Stimulated activated CD4-positive, alpha-beta T cell treated with anti-CD3 and anti-CD28 coated beads, Interleukin-4, amount 100 ng/mL, for 48 hours (primary cell): ENCODE data around the gene SVBP.
"Not testable (repeated sequence)": the region's sequence is repeated elsewhere in the genome, so short reads cannot be mapped to it uniquely, and the experiment has no call there.

Experiments
- DNase-seq, 2 donors: peaks; one replicate each; pipeline ENCODE4 v3.0.0-alpha.2; 2020; ENCODE audit warnings: low read depth in 2 of 2

SVBP gene, protein sequence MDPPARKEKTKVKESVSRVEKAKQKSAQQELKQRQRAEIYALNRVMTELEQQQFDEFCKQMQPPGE

DNA sequence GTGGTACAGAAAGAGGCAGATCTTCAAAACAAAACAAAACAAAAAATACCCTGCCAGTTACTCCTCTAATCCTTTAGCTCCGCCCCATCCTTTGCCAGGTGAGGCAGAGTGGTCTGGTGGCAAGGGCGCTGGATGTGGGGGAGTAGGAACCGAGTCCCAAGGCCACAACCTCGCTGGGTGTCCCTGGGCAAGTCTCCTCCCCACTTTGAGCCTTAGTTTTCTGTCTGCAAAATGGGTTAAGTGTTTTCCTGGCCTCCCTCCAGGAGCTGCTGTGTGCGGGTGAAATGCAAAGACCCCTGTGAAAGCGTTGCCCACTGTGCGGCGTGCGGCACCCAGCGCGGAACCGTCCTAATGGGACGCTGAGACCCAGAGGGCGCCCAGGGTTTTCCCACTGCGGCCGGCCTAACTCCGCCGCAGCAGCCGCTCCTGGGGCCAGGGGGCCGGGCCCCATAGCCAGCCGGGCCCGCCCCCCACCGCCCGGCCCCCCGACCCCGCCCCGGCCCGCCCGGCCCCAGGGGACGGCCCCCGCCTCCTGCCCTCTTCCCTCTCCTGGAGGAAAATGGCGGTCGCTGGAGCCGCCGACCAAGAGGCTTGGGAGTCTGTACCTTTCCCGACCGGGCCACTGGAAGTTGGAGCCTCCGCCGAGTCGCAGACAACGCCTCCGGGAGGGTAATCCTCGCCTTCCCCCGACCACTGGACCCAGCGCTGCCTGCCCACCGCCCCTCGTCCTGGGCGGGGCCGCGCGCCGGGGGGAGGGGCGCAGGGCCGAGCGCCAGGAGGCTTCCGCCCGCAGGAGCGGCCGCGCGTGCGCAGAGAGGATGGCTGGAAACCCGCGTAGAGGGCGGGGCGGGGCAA is at the start of gene SVBP, which contains the start of gene ERMAP:
Gene SVBP, minus strand, starts transcription at position 813 of the 855 bp plus-strand sequence. CDS start 853 bp downstream, outside the sequence.
Gene ERMAP, plus strand, starts transcription at position 538 of the 855 bp plus-strand sequence. CDS start 13,327 bp downstream, outside the sequence.
- DNase-seq, result peak; percentile 91 to 96

GRCh38 chr1:42866549-42866948 is 49.4 kb upstream of the SVBP start:
- DNase-seq, result no peak

DNA sequence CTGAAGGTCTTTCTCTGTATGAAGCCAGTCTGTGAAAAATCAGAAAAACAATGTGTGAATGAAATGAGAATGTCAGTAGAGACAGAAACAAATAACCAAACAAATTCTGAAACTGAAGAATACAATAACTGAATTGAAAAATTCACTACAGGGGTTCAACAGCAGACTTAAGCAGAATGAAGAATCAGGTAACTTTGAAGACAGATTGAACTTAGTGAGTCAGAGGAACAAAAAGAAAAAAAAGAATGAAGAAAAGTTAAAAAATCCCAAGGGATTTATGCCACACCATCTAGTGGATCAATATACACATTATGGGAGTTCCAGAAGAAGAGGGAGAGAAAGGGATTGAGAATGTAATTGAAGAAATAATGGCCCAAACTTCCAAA is 43.8 kb upstream of the SVBP start:
- no peak for DNase-seq

GRCh38 chr1:42860339-42861013 is 43.3 kb upstream of the SVBP start:
- no peak for DNase-seq

GRCh38 chr1:42859366-42859765 is 42.2 kb upstream of the SVBP start:
- not testable (repeated sequence) for DNase-seq

GRCh38 chr1:42856554-42856953 is 39.4 kb upstream of the SVBP start:
- not testable (repeated sequence) for DNase-seq

GRCh38 chr1:42853116-42853884 is 36.1 kb upstream of the SVBP start:
- DNase-seq, result no peak

- no peak for DNase-seq
Observed at GRCh38 chr1:42852608-42852980, 35.4 kb upstream of the SVBP start.

DNA sequence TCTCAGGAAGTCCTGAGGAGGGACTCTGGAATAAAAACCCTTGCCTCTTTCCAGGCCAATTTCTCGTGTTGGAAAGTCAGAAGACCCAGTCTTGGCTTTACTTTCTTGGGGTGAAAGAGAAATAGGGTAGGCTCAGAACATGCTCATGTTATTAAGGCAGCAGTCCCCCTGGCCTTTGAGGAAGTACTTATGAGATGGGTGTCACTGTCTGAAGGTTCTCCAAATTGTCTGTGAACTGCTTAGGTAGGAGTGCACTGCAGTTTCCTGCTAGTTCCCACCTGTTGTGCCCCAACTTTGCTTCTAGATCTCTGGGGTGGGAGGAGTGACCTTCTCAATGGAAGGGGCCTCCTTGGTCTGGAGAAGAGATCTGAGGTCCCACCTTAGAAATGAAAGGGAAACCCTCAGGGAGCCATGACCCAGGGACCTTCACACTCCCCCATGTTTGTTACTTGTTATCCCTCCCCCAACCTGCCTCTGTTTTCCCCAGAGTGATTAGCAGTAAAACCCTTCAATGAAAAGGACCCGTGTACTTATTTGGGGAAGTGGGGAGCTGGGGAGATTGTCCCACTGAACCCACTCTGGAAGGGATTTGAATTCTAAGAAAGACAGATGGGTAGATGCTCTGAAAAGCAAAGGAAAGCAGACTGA is 34.9 kb upstream of the SVBP start:
- DNase-seq, result no peak

- no peak for DNase-seq
Observed at GRCh38 chr1:42851420-42851819, 34.2 kb upstream of the SVBP start.

- no peak for DNase-seq
Observed at GRCh38 chr1:42849944-42850343, 32.7 kb upstream of the SVBP start.

DNA sequence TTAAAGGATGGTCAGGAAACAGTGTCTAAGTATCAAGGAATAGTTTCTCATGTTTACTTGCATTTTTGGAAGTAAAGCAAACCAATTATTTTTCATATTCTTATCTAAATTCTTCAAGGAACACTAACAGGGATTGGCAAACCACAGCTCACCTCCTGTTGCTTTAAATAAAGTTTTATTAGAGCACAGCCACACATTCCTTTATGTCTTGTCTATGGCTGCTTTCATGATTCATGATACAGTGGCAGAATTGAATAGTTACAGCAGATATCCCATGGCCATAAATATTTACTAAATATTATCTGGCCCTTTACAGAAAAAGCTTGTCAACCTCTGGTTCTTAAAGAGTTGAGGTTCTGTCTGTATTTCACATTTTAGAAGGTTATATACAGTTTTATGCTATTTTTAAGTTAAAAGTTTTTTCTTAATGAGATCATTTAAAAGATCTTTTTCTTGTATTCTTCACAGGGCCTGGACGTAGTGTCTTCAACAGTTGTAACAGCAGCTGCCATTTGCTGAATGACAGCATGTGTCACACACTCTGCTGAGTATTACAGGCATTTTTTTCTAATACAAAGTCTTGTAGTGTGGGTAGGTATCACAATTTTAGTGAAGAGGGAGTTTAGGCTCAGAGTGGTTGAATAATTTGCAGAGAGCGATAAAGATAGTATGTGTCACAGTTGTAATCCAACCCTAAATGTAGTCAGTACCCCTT is 31.8 kb upstream of the SVBP start:
- DNase-seq, result no peak

DNA sequence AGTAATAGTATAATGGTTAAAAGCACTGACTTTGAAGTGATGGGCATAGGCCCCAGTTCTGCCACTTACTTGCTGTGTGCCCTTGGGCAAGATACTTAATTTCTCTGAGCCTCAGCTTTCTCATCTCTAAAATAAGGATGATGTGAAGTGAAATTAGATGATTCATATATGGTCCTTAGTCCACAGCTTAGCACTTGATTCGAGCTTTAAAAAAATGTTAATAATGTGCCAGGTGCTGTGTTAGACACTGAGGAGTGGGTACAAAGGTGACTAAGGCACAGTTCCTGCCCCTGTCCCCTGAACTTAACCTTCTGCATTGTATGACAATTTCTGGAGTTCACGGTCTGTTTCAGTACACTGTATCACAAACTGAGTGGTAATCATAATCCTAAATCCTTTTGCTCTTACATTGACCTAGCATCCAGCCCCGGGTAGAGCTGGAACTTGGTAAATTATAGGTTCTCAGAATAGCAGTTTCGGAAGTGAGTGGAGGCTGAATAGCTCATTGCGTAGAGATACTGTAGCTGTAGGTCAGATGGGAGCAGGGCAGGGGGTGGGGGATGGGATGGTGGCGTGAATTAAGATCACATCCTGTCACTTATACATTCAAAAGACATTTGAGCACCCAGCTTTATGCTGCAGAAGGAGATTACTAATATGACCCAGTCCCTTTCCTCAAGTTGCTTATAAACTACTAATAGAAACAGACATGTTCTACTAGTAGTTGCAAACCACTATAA is 30.7 kb upstream of the SVBP start:
- no peak for DNase-seq

DNA sequence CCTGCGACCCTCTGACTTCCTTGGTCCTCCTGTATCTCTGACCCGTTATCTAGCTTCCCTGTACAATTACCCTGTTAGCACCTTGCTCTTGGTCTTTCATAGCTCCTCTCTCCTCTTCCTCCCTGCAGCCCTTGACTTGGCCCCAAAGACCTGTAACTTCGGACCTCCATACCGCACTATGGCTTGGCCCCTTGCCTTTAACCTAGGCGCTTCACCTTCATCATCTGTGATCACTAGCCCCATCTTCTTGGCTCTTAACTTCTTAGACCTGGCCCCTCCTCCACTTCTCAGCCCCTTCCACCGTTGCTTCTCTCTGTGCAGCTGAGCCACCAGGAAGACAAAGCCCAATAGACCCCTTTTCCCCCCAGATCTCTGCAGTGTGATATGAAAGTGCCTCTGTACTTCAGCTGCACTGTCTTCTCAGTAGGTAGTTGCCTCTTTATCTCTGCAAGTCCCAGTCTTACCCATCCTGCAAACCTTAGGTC is 30.0 kb upstream of the SVBP start:
- DNase-seq, result no peak

GRCh38 chr1:42846257-42847110 is 29.3 kb upstream of the SVBP start, which contains the start of gene ZNF691:
ZNF691 (plus strand) TSS chr1:42846613; CDS start chr1:42849659, 3,046 bp downstream.
- peak; percentile 73 to 86 for DNase-seq

DNA sequence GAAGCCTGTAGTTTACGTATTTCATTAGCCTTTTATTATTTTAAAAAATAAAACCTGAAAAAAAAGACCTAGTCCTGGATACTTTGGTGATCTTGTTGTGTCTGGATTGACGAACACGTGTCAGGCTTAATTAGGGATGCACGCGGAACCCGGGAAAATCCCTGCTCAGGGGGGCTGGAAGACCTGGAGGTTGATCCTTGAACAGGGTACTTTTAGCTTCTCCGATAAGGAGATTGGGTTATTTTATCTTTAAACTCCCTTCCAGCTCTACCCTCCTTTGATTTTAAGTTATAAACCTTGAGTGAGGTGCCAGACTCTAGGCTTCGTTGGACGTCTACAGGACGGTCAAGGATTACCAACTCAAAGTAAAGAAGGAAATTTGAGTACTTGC is 28.7 kb upstream of the SVBP start:
- DNase-seq, result no peak

GRCh38 chr1:42845193-42845592 is 28.0 kb upstream of the SVBP start:
- no peak for DNase-seq

GRCh38 chr1:42844592-42845140 is 27.5 kb upstream of the SVBP start:
- DNase-seq, result no peak
